HCT116 (cell line): ENCODE measurements around the gene TOR1AIP2.

Experiments
- CEBPB ChIP-seq: IDR thresholded peaks from 2 replicates; pipeline ENCODE4 v1.6.1; 2012; ENCODE audit warnings: low read depth
- CTCF ChIP-seq, 3 experiments: fragments of 200-600 bp in 1 of 3; sonication (generic) in 1 of 3; IDR thresholded peaks in 2 of 3; conservative IDR thresholded peaks in 1 of 3; 2 replicates each; pipeline ENCODE4 v1.5.1; 2012 to 2017; ENCODE audit warnings: low read depth in 2 of 3, low read length in 2 of 3, antibody characterized with exemption in 1 of 3, borderline replicate concordance in 1 of 3, control low read depth in 1 of 3, mild to moderate bottlenecking in 1 of 3, mixed read lengths in 1 of 3, mixed run types in 1 of 3, moderate library complexity in 1 of 3; ENCODE audit not compliant: insufficient read depth in 1 of 3
- EGR1 ChIP-seq: IDR thresholded peaks from 2 replicates; pipeline ENCODE4 v1.6.1; 2012; ENCODE audit warnings: low read depth
- ELF1 ChIP-seq: IDR thresholded peaks from 2 replicates; pipeline ENCODE4 v1.6.1; 2012; ENCODE audit warnings: low read depth, borderline replicate concordance
- EZH2 ChIP-seq: fragments of 200-600 bp; sonication (generic); IDR thresholded peaks from 2 replicates; pipeline ENCODE4 v1.6.1; 2017; ENCODE audit warnings: antibody characterized with exemption, mixed run types
- EZH2phosphoT487 ChIP-seq: fragments of 200-600 bp; IDR thresholded peaks from 2 replicates; pipeline ENCODE4 v1.6.1; 2018; ENCODE audit warnings: antibody characterized with exemption, borderline replicate concordance
- MAX ChIP-seq: IDR thresholded peaks from 2 replicates; pipeline ENCODE4 v1.6.1; 2012
- POLR2A ChIP-seq: IDR thresholded peaks from 2 replicates; pipeline ENCODE4 v1.7.0; 2011; ENCODE audit warnings: borderline replicate concordance; ENCODE audit not compliant: insufficient read depth, insufficient read length; ENCODE audit errors: extremely low read depth
- POLR2AphosphoS5 ChIP-seq: IDR thresholded peaks from 2 replicates; pipeline ENCODE4 v1.6.1; 2011; ENCODE audit warnings: mild to moderate bottlenecking, low read depth, low read length, moderate library complexity
- RAD21 ChIP-seq: IDR thresholded peaks from 2 replicates; pipeline ENCODE4 v1.6.1; 2012; ENCODE audit warnings: low read depth, mild to moderate bottlenecking
- REST ChIP-seq: IDR thresholded peaks from 2 replicates; pipeline ENCODE4 v1.6.1; 2012; ENCODE audit warnings: low read depth
- SIN3A ChIP-seq: IDR thresholded peaks from 2 replicates; pipeline ENCODE4 v1.6.1; 2012; ENCODE audit warnings: low read depth
- YY1 ChIP-seq: IDR thresholded peaks from 2 replicates; pipeline ENCODE4 v1.6.1; 2011; ENCODE audit warnings: low read length, low read depth, moderate library complexity, mild to moderate bottlenecking; ENCODE audit not compliant: insufficient replicate concordance; ENCODE audit errors: extremely low read depth
- ZNF274 ChIP-seq: fragments of 200-500 bp; sonication (Bioruptor generic); IDR thresholded peaks from 2 replicates; pipeline ENCODE4 v1.6.1; 2014; ENCODE audit warnings: mild to moderate bottlenecking, low read depth, low read length, inconsistent platforms

- TF ChIP-seq CTCF (IDR thresholded peaks at IDR 0.05 in 2 of 3, conservative IDR thresholded peaks at IDR 0.05 in 1 of 3; ENCODE audit: borderline replicate concordance in 1 of 3, insufficient read depth in 1 of 3, low read depth in 2 of 3, low read length in 2 of 3) (no peak), RAD21 (no peak), POLR2A (no peak), EZH2 (no peak), POLR2AphosphoS5 (no peak), YY1 (no peak), EZH2phosphoT487 (no peak), MAX (no peak), REST (no peak), SIN3A (no peak), EGR1 (no peak), CEBPB (no peak), ZNF274 (no peak), ELF1 (no peak)
These were observed 53.3 kb downstream of the TOR1AIP2 start for GRCh38 chr1:179824265-179824664.
